Naive thymus-derived CD4-positive, alpha-beta T cell (primary cell): ENCODE results near the gene ATP2B2. TPM values are rescaled to one million over a fixed set of nuclear protein-coding genes. Genes with fewer than 3 reads are reported as not detected.

Experiments
- ATAC-seq: fragments of 150-1000 bp; cut with Tn5 transposase; 2 replicates; pipeline ENCODE4 v1.10.0; 2021; ENCODE audit warnings: mild to moderate bottlenecking, moderate library complexity
- CTCF ChIA-PET: fragments of 350-600 bp; sonication (Branson Sonifier 250); formaldehyde crosslinking; loops from one replicate; lab custom pipeline; 2021; ENCODE audit warnings: antibody characterized with exemption; lab: Charles Lee
- POLR2A ChIA-PET: fragments of 350-600 bp; sonication (Branson Sonifier 250); formaldehyde crosslinking; loops from one replicate; lab custom pipeline; 2021; ENCODE audit warnings: antibody characterized with exemption, inconsistent platforms; lab: Charles Lee
- DNase-seq, 9 donors: peaks; one replicate each; pipeline versions ENCODE4 v3.0.0 to v3.0.0-alpha.2; 2020 to 2022; ENCODE audit warnings: mixed read lengths in 1 of 9
- H3K27ac ChIP-seq: one replicate; pipeline ENCODE4 v1.7.0; 2013; ENCODE audit warnings: mild to moderate bottlenecking, low read depth, low read length, moderate library complexity
- H3K27me3 ChIP-seq, 2 donors: one replicate each; pipeline ENCODE4 v1.7.0; 2013; ENCODE audit warnings: low read length in 2 of 2, mild to moderate bottlenecking in 2 of 2, moderate library complexity in 2 of 2; ENCODE audit not compliant: control insufficient read depth in 2 of 2, insufficient read depth in 2 of 2
- H3K36me3 ChIP-seq, 3 experiments: 1 replicate in 2 of 3; 2 replicates in 1 of 3; pipeline ENCODE4 v1.7.0; 2013; ENCODE audit warnings: low read length in 3 of 3, mild to moderate bottlenecking in 3 of 3, moderate library complexity in 1 of 3; ENCODE audit not compliant: insufficient read depth in 3 of 3, control insufficient read depth in 2 of 3
- H3K4me1 ChIP-seq, 2 donors: one replicate each; pipeline ENCODE4 v1.7.0; 2013; ENCODE audit warnings: low read length in 2 of 2, mild to moderate bottlenecking in 2 of 2, moderate library complexity in 1 of 2; ENCODE audit not compliant: control insufficient read depth in 2 of 2, insufficient read depth in 2 of 2
- H3K4me3 ChIP-seq: 2 replicates; pipeline ENCODE4 v1.7.0; 2013; ENCODE audit warnings: mild to moderate bottlenecking, low read length
- H3K9me3 ChIP-seq, 3 experiments: 1 replicate in 2 of 3; 2 replicates in 1 of 3; pipeline ENCODE4 v1.7.0; 2013; ENCODE audit warnings: low read length in 3 of 3; ENCODE audit not compliant: control insufficient read depth in 2 of 3
- H3K27ac Mint-ChIP-seq, 9 donors: one replicate each; pipeline ENCODE4 v1.8.0; 2020 to 2022; ENCODE audit warnings: mixed read lengths in 9 of 9, mild to moderate bottlenecking in 8 of 9, moderate library complexity in 5 of 9, inconsistent platforms in 2 of 9
- H3K27me3 Mint-ChIP-seq, 5 donors: one replicate each; pipeline ENCODE4 v1.8.0; 2021 to 2022; ENCODE audit warnings: mixed read lengths in 5 of 5, mild to moderate bottlenecking in 1 of 5
- H3K36me3 Mint-ChIP-seq, 5 donors: one replicate each; pipeline ENCODE4 v1.8.0; 2020 to 2022; ENCODE audit warnings: mixed read lengths in 5 of 5, mild to moderate bottlenecking in 3 of 5, inconsistent platforms in 1 of 5
- H3K4me1 Mint-ChIP-seq, 7 donors: one replicate each; pipeline ENCODE4 v1.8.0; 2020 to 2022; ENCODE audit warnings: mixed read lengths in 7 of 7, mild to moderate bottlenecking in 3 of 7, inconsistent platforms in 1 of 7
- H3K4me3 Mint-ChIP-seq, 10 donors: one replicate each; pipeline ENCODE4 v1.8.0; 2020 to 2022; ENCODE audit warnings: mild to moderate bottlenecking in 10 of 10, mixed read lengths in 10 of 10, moderate library complexity in 6 of 10, inconsistent platforms in 2 of 10
- H3K9me3 Mint-ChIP-seq, 11 donors: one replicate each; pipeline ENCODE4 v1.8.0; 2020 to 2022; ENCODE audit warnings: mixed read lengths in 11 of 11, mild to moderate bottlenecking in 4 of 11, inconsistent platforms in 1 of 11, moderate library complexity in 1 of 11
- intact Hi-C, 2 donors: fragments of 100-400 bp; cut with micrococcal nuclease; formaldehyde crosslinking; loops; one replicate each; pipeline ENCODE4 v1.15.1; 2023
- polyA plus RNA-seq, 2 donors: library from polyadenylated mRNA; unstranded; fragments of 300-500 nt; fragmentation: Illumina TruSeq; gene quantifications; one replicate each; pipeline ENCODE4 v1.2.3, GENCODE V29; 2021
- total RNA-seq, 6 experiments: library from RNA in 5 of 6; stranded (reverse) in 5 of 6; gene quantifications; 1 replicate in 5 of 6; 2 replicates in 1 of 6; pipeline ENCODE4 v1.2.3 and lab custom pipeline; 2021 to 2026

The ATP2B2 gene
- total and polyA plus RNA-seq, 7 experiments from 2014 or later = not detected

GRCh38 chr3:10515396-10515795 is 10.0 kb upstream of the ATP2B2 start:
- Mint-ChIP-seq H3K4me3 (no peak overlapping the region), H3K27ac (no peak overlapping the region), H3K9me3 (no peaks in the 10 kb centered on the region), H3K36me3 (no peaks in the 10 kb centered on the region), H3K27me3 (peaks cover 0 to 4% (median 0%) of the 10 kb centered on the region in 5 donors), H3K4me1 (no peaks in the 10 kb centered on the region)
- ATAC-seq = no peak
- Histone ChIP-seq H3K4me1 (no peaks in the 10 kb centered on the region), H3K27ac (no peak overlapping the region), H3K36me3 (no peaks in the 10 kb centered on the region), H3K27me3 (no peaks in the 10 kb centered on the region), H3K4me3 (no peak overlapping the region), H3K9me3 (no peaks in the 10 kb centered on the region)
- intact Hi-C loops = no loop called here
- POLR2A ChIA-PET = no interaction called here
- CTCF ChIA-PET = no interaction called here
- no peak for DNase-seq

- H3K9me3 Mint-ChIP-seq = no peaks in the 10 kb centered on the region
- Histone ChIP-seq H3K27ac (no peak overlapping the region), H3K27me3 (no peaks in the 10 kb centered on the region), H3K4me3 (no peak overlapping the region), H3K36me3 (no peaks in the 10 kb centered on the region), H3K4me1 (no peaks in the 10 kb centered on the region), H3K9me3 (no peaks in the 10 kb centered on the region)
- ATAC-seq = no peak
- ChIA-PET POLR2A (no interaction called here), CTCF (interaction anchor here (0.8 kb wide), 1 partner anchor 22 kb away, joined by 3 read pairs; no protein-coding TSS in a partner anchor)
- peaks cover 0 to 4% (median 0%) of the 10 kb centered on the region in 5 donors for H3K27me3 Mint-ChIP-seq
- no peak overlapping the region for H3K4me3 Mint-ChIP-seq
- H3K27ac Mint-ChIP-seq = peak overlapping the region in 1 of 9 donors; percentile 9
- no peak for DNase-seq
- no peaks in the 10 kb centered on the region for H3K36me3 Mint-ChIP-seq
- intact Hi-C loops = no loop called here
- H3K4me1 Mint-ChIP-seq = no peaks in the 10 kb centered on the region
Measured at GRCh38 chr3:10514407-10515069, 9.2 kb upstream of the ATP2B2 start.

GRCh38 chr3:10513306-10513705 is 7.9 kb upstream of the ATP2B2 start:
- Mint-ChIP-seq H3K36me3 (no peaks in the 10 kb centered on the region), H3K9me3 (no peaks in the 10 kb centered on the region), H3K4me3 (no peak overlapping the region), H3K4me1 (no peaks in the 10 kb centered on the region), H3K27ac (no peak overlapping the region), H3K27me3 (peaks cover 0 to 6% (median 2%) of the 10 kb centered on the region in 5 donors)
- ATAC-seq (no peak), DNase-seq (no peak)
- Histone ChIP-seq H3K4me1 (no peaks in the 10 kb centered on the region), H3K27ac (no peak overlapping the region), H3K36me3 (no peaks in the 10 kb centered on the region), H3K4me3 (no peak overlapping the region), H3K9me3 (no peaks in the 10 kb centered on the region), H3K27me3 (no peaks in the 10 kb centered on the region)
- ChIA-PET POLR2A (no interaction called here), CTCF (no interaction called here)
- intact Hi-C loops = no loop called here

GRCh38 chr3:10512687-10513086 is 7.3 kb upstream of the ATP2B2 start:
- Mint-ChIP-seq H3K36me3 (no peaks in the 10 kb centered on the region), H3K4me3 (no peak overlapping the region), H3K27me3 (peaks cover 0 to 8% (median 7%) of the 10 kb centered on the region in 5 donors), H3K27ac (no peak overlapping the region), H3K9me3 (no peaks in the 10 kb centered on the region), H3K4me1 (no peaks in the 10 kb centered on the region)
- H3K27ac ChIP-seq = no peak overlapping the region
- H3K36me3 ChIP-seq = no peaks in the 10 kb centered on the region
- no peaks in the 10 kb centered on the region for H3K4me1 ChIP-seq
- no peaks in the 10 kb centered on the region for H3K27me3 ChIP-seq
- intact Hi-C loops = no loop called here
- no peak for DNase-seq
- H3K4me3 ChIP-seq = no peak overlapping the region
- CTCF ChIA-PET = no interaction called here
- no peak for ATAC-seq
- H3K9me3 ChIP-seq = no peaks in the 10 kb centered on the region
- POLR2A ChIA-PET = no interaction called here

- H3K4me1 Mint-ChIP-seq = no peaks in the 10 kb centered on the region
- no peak for ATAC-seq
- intact Hi-C loops = no loop called here
- CTCF ChIA-PET = no interaction called here
- H3K27me3 ChIP-seq = no peaks in the 10 kb centered on the region
- no peak overlapping the region for H3K4me3 Mint-ChIP-seq
- H3K27ac Mint-ChIP-seq = no peak overlapping the region
- no peaks in the 10 kb centered on the region for H3K36me3 Mint-ChIP-seq
- POLR2A ChIA-PET = interaction anchor here (0.7 kb wide), 1 partner anchor 11 kb away, joined by 3 read pairs; no protein-coding TSS in a partner anchor
- no peaks in the 10 kb centered on the region for H3K36me3 ChIP-seq
- no peaks in the 10 kb centered on the region for H3K4me1 ChIP-seq
- no peaks in the 10 kb centered on the region for H3K9me3 Mint-ChIP-seq
- no peaks in the 10 kb centered on the region for H3K9me3 ChIP-seq
- H3K4me3 ChIP-seq = no peak overlapping the region
- peaks cover 0 to 11% (median 7%) of the 10 kb centered on the region in 5 donors for H3K27me3 Mint-ChIP-seq
- no peak overlapping the region for H3K27ac ChIP-seq
- no peak for DNase-seq
Measured at GRCh38 chr3:10511809-10512494, 6.6 kb upstream of the ATP2B2 start.

DNA sequence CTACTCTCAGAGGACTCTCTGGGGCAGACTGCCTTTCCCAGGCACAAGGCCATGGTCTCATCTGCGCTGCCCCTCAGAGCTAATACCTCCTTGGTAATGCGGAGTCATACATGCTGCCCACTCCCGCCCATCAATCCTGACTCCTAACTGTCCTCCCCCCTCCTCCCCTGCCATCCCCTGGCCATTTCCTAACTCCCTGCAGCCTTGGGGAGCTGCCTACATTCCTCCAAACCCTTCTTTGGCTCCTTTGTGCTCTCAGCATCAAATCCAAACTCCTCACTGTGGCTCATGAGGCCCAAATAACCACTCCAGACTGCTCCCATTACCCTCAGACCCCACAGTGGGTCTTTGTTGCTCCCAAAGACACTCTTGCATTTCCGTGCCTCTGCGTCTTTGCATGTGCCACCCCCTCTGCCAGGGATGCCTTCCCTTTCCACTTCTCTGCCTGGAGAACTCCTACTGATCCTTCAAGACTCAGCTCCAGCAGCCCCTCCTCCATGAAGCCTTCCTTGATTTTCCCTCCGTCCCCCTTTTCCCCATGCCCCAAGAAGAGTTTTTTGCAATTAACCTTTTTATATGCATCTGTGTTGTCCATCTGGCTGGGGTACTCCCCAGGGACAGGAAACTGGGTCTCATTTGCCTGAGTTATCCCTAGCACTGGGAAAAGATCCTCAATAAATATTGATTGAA is 5.5 kb upstream of the ATP2B2 start:
- no peak for DNase-seq

More for the DNA sequence above, 5.5 kb upstream of the ATP2B2 start:
- Histone ChIP-seq H3K4me1 (no peaks in the 10 kb centered on the region), H3K4me3 (no peak overlapping the region), H3K27me3 (no peaks in the 10 kb centered on the region), H3K9me3 (no peaks in the 10 kb centered on the region), H3K27ac (no peak overlapping the region), H3K36me3 (no peaks in the 10 kb centered on the region)
- intact Hi-C loops = no loop called here
- H3K36me3 Mint-ChIP-seq = no peaks in the 10 kb centered on the region
- H3K4me1 Mint-ChIP-seq = peaks cover 0 to under 1% (median 0%) of the 10 kb centered on the region in 7 donors
- no peaks in the 10 kb centered on the region for H3K9me3 Mint-ChIP-seq
- peaks cover 0 to 13% (median 7%) of the 10 kb centered on the region in 5 donors for H3K27me3 Mint-ChIP-seq
- no peak overlapping the region for H3K4me3 Mint-ChIP-seq
- ChIA-PET CTCF (no interaction called here), POLR2A (no interaction called here)
- ATAC-seq = no peak
- no peak overlapping the region for H3K27ac Mint-ChIP-seq
